Panc1 (cell line): Measurements from ENCODE around the gene IFT122.
"Not testable (repeated sequence)": the region's sequence is repeated elsewhere in the genome, so short reads cannot be mapped to it uniquely, and the experiment has no call there.

Experiments
- CTCF ChIP-seq: fragments of 450-650 bp; IDR thresholded peaks from 2 replicates; pipeline ENCODE4 v1.5.1; 2017; ENCODE audit warnings: mild to moderate bottlenecking
- SIN3A ChIP-seq: IDR thresholded peaks from 2 replicates; pipeline ENCODE4 v1.6.1; 2012; ENCODE audit warnings: low read depth, mild to moderate bottlenecking, low read length, moderate library complexity, borderline replicate concordance; ENCODE audit not compliant: insufficient read depth
- TCF7L2 ChIP-seq: IDR thresholded peaks from 2 replicates; pipeline ENCODE4 v1.6.1; 2011; ENCODE audit warnings: mild to moderate bottlenecking, low read depth, low read length, inconsistent platforms

- TF ChIP-seq TCF7L2, SIN3A, CTCF: not testable (repeated sequence)
Observed at GRCh38 chr3:129487868-129488335, 47.9 kb downstream of the IFT122 start.
